Transverse colon (tissue), 4 donors: Measurements from ENCODE around the gene ZNRF3. TPM values are rescaled to one million over a fixed set of nuclear protein-coding genes. Genes with fewer than 3 reads are reported as not detected.

Experiments used
- DNase-seq: peaks from one replicate; pipeline ENCODE4 v3.0.0-alpha.2; 2019
- H3K27ac ChIP-seq, 4 donors: fragments of 200-600 bp; sonication (generic); 2 replicates each; pipeline ENCODE4 v1.5.1; 2016 to 2018; ENCODE audit warnings: inconsistent platforms in 4 of 4
- H3K27me3 ChIP-seq: fragments of 200-600 bp; sonication (generic); 2 replicates; pipeline ENCODE4 v1.5.1; 2017; ENCODE audit warnings: inconsistent platforms
- H3K36me3 ChIP-seq, 4 donors: fragments of 200-600 bp; sonication (generic); 2 replicates each; pipeline ENCODE4 v1.5.1; 2017 to 2019; ENCODE audit warnings: inconsistent platforms in 4 of 4
- H3K4me1 ChIP-seq, 4 donors: fragments of 200-600 bp; sonication (generic); 2 replicates each; pipeline ENCODE4 v1.5.1; 2017 to 2020; ENCODE audit warnings: inconsistent platforms in 4 of 4
- H3K4me3 ChIP-seq, 4 donors: fragments of 200-600 bp; sonication (generic); 1 replicate in 1 of 4; 2 replicates in 3 of 4; pipeline versions ENCODE4 v1.5.1 to v1.6.1; 2017 to 2019; ENCODE audit warnings: inconsistent platforms in 4 of 4
- H3K9me3 ChIP-seq, 2 donors: fragments of 200-600 bp; sonication (generic); 2 replicates each; pipeline ENCODE4 v1.5.1; 2017 to 2019; ENCODE audit warnings: inconsistent platforms in 2 of 2
- EP300 ChIP-seq: sonication (generic); formaldehyde crosslinking; IDR thresholded peaks from one replicate; pipeline ENCODE4 v1.6.1; 2017; ENCODE audit warnings: antibody characterized with exemption, low read depth
- POLR2A ChIP-seq: fragments of 450-650 bp; IDR thresholded peaks from one replicate; pipeline ENCODE4 v1.6.1; 2016; ENCODE audit warnings: antibody characterized with exemption, mild to moderate bottlenecking, moderate library complexity
- POLR2AphosphoS5 ChIP-seq, 3 donors: sonication (generic); formaldehyde crosslinking; IDR thresholded peaks; one replicate each; pipeline ENCODE4 v1.6.1; 2016; ENCODE audit warnings: antibody characterized with exemption in 3 of 3
- WGBS, 2 donors: methylation state at CpG; one replicate each; pipeline ENCODE4 v1.1.5; 2018; ENCODE audit warnings: low coverage in 1 of 2; 5-methylcytosine and 5-hydroxymethylcytosine counted together
- in situ Hi-C, 4 donors: fragments of 200-750 bp; cut with MboI; loops; one replicate each; pipeline versions ENCODE4 v1.15.0 to v1.15.1; 2017; ENCODE audit warnings: low sequenced_read_pairs in 3 of 4, low pct_ligation_motif_present in 1 of 4, low pct_unique_long_range_greater_than_20kb in 1 of 4
- intact Hi-C: fragments of 100-400 bp; cut with DNase I; formaldehyde crosslinking; loops from one replicate; pipeline ENCODE4 v1.15.1; 2023; ENCODE audit warnings: low total_unique reads
- total RNA-seq, 4 donors: library from RNA; depleted of rRNA; stranded (reverse); fragments of >200 nt; gene quantifications; one replicate each; pipeline ENCODE4 v1.1.0, GENCODE V29; 2016
- TF ChIP-seq, protein P1 (sequence below), 5 experiments: fragments of 200-600 bp in 3 of 5; fragments of 450-650 bp in 2 of 5; sonication (generic) in 3 of 5; IDR thresholded peaks; 1 replicate in 2 of 5; 2 replicates in 3 of 5; pipeline ENCODE4 v1.5.1; 2016 to 2017; ENCODE audit warnings: antibody characterized with exemption in 5 of 5, inconsistent platforms in 3 of 5, mild to moderate bottlenecking in 2 of 5, moderate library complexity in 1 of 5

ZNRF3 gene
- total RNA-seq, 4 donors from 2014 or later: 4.5 to 10.7 (median 8.3) TPM

DNA sequence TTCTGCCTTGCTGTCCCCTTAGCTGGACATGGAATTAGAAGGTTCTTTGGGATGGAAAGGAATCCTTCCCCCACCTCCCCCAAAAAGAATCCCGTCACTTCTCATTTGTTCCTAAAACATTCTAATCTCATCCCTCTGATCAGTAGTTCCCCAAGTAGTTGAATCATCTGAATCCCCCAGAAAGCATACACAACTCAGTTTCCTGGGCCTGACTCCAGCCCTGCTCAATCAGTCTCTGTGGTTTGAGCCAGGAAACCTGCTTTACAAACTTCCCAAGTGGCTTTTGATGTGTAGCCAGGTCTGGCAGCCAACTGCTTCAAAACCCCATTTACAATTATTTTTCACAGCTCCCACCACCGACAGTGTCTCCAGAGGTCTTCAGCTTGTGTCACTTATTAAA is 158.0 kb downstream of the ZNRF3 start:
- Histone ChIP-seq H3K4me1 (peaks cover 7 to 34% (median 19%) of the 10 kb centered on the region in 4 donors), H3K36me3 (no peaks in the 10 kb centered on the region), H3K9me3 (no peaks in the 10 kb centered on the region), H3K27ac (peak overlapping the region in 1 of 4 donors; percentile 22), H3K4me3 (no peak overlapping the region), H3K27me3 (no peaks in the 10 kb centered on the region)
- WGBS, 2 donors: 33 to 36% methylated on average over 2 of the region's 2 CpGs
- no peak for TF ChIP-seq POLR2AphosphoS5 (IDR thresholded peaks at IDR 0.05)
- TF ChIP-seq, protein P1, sequence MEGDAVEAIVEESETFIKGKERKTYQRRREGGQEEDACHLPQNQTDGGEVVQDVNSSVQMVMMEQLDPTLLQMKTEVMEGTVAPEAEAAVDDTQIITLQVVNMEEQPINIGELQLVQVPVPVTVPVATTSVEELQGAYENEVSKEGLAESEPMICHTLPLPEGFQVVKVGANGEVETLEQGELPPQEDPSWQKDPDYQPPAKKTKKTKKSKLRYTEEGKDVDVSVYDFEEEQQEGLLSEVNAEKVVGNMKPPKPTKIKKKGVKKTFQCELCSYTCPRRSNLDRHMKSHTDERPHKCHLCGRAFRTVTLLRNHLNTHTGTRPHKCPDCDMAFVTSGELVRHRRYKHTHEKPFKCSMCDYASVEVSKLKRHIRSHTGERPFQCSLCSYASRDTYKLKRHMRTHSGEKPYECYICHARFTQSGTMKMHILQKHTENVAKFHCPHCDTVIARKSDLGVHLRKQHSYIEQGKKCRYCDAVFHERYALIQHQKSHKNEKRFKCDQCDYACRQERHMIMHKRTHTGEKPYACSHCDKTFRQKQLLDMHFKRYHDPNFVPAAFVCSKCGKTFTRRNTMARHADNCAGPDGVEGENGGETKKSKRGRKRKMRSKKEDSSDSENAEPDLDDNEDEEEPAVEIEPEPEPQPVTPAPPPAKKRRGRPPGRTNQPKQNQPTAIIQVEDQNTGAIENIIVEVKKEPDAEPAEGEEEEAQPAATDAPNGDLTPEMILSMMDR (IDR thresholded peaks at IDR 0.05): no peak
- no peak for TF ChIP-seq POLR2A
- TF ChIP-seq EP300: no peak
- in situ Hi-C loops (loop anchor here (10.0 to 25.0 kb wide), 4 partner anchors 187 to 979 kb away; no protein-coding TSS in a partner anchor), intact Hi-C loops (no loop called here)
- DNase-seq: no peak

DNA sequence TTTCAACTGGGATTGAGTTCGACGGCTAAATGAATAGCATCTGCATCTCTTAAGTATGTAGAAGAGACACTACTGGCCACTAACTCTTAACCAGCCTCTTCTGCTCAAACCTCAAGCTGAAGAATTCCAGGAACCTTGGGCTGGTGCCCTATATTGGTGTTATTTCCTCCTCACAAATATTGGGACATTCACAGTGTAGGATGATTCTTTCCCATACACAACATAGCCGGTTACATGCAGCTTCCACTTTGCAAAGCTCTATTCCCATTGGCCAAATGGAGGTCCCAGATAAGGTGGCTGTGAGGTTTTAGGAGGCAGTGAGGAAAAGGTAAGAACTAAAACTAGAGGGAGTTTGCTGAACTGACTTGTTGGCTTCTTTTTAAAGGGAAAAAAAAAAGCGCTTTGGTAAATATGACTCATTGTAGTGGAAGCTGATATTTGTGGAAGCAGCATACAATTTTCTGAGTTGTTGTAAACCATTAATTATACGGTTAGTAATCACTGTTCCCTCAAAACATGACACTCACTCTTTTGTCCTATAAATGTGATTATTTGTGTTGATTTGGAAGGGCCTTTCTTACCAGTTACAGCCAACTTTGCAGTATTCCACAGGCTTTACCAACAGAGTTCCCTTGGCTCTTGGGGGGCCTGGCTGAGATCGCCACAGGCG is 160.7 kb downstream of the ZNRF3 start:
- peak overlapping the region; percentile 52 to 67 (median 62) for H3K27ac ChIP-seq
- no peaks in the 10 kb centered on the region for H3K9me3 ChIP-seq
- H3K36me3 ChIP-seq: no peaks in the 10 kb centered on the region
- no peaks in the 10 kb centered on the region for H3K27me3 ChIP-seq
- TF ChIP-seq POLR2AphosphoS5 (IDR thresholded peaks at IDR 0.05) (no peak), POLR2A (no peak), EP300 (no peak)
- TF ChIP-seq, protein P1 (IDR thresholded peaks at IDR 0.05): no peak
- H3K4me3 ChIP-seq: no peak overlapping the region
- 82 to 97% methylated on average over 3 to 7 of the region's 7 CpGs for WGBS, 2 donors
- DNase-seq: no peak
- in situ Hi-C loops: loop anchor here (10.0 to 25.0 kb wide), 4 partner anchors 189 to 982 kb away; no protein-coding TSS in a partner anchor
- intact Hi-C loops: no loop called here
- H3K4me1 ChIP-seq: peaks cover 4 to 12% (median 8%) of the 10 kb centered on the region in 4 donors

DNA sequence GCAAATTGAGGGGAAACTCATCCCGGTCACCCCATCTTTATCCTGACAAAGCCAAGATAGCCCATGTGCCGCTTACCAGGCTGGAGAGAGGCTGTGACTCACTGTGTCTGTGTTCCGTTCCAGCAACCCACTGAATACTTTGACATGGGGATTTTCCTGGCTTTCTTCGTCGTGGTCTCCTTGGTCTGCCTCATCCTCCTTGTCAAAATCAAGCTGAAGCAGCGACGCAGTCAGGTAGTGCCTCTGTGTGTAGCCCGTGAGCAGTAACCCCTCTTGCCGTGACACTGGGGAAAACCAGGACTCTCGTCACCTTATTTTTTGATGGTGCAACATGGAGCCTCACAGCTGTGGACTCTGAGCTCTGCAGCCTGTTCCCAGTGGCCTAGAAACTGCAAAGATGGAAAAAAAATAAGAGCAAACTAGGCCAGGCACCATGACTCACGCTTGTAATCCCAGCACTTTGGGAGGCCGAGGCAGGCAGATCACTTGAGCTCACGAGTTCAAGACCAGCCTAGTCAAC is 161.3 kb downstream of the ZNRF3 start:
- intact Hi-C loops (no loop called here), in situ Hi-C loops (loop anchor here (10.0 to 25.0 kb wide), 4 partner anchors 190 to 982 kb away; no protein-coding TSS in a partner anchor)
- Histone ChIP-seq H3K36me3 (no peaks in the 10 kb centered on the region), H3K4me1 (peaks cover 4 to 10% (median 5%) of the 10 kb centered on the region in 4 donors), H3K27me3 (no peaks in the 10 kb centered on the region), H3K4me3 (no peak overlapping the region), H3K27ac (peak overlapping the region; percentile 52 to 67 (median 62)), H3K9me3 (no peaks in the 10 kb centered on the region)
- DNase-seq: no peak
- WGBS, 2 donors: 83% methylated on average over 7 to 13 of the region's 13 CpGs
- TF ChIP-seq, protein P1 (IDR thresholded peaks at IDR 0.05): no peak

DNA sequence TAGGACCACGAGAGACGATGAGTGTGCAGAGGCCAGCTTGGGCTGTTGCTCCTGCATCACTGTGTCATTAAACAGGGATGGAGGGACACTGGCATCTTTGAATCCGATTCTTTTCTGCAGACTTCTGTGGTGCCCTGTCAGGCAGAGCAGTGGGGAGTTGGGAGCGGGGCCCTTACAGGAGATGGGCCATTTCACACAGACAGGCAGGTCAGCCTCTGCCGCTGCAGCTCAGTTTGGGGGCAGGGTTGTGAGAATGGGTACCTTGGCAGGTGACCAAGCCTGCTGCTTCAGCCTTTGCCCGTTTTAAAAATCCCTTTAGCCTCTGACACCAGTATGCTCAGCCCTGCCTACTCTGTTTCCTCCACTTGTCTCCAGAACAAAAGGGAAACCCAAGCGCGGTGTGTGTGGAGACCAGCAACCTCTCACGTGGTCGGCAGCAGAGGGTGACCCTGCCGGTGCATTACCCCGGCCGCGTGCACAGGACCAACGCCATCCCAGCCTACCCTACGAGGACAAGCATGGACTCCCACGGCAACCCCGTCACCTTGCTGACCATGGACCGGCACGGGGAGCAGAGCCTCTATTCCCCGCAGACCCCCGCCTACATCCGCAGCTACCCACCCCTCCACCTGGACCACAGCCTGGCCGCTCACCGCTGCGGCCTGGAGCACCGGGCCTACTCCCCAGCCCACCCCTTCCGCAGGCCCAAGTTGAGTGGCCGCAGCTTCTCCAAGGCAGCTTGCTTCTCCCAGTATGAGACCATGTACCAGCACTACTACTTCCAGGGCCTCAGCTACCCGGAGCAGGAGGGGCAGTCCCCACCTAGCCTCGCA is 165.7 kb downstream of the ZNRF3 start:
- Histone ChIP-seq H3K36me3 (no peaks in the 10 kb centered on the region), H3K27ac (no peak overlapping the region), H3K4me3 (no peak overlapping the region), H3K9me3 (no peaks in the 10 kb centered on the region), H3K4me1 (no peaks in the 10 kb centered on the region), H3K27me3 (no peaks in the 10 kb centered on the region)
- intact Hi-C loops: no loop called here
- in situ Hi-C loops: loop anchor here (10.0 to 25.0 kb wide), 4 partner anchors 194 to 987 kb away; no protein-coding TSS in a partner anchor
- TF ChIP-seq POLR2AphosphoS5 (IDR thresholded peaks at IDR 0.05) (no peak), EP300 (no peak), POLR2A (no peak)
- TF ChIP-seq, protein P1 (IDR thresholded peaks at IDR 0.05): no peak
- DNase-seq: no peak
- WGBS, 2 donors: 90 to 93% methylated on average over 2 to 29 of the region's 31 CpGs
